Cardiac fibroblast (primary cell): ENCODE measurements around the gene KLHDC7B.

ENCODE experiments used
- DNase-seq, 2 donors: peaks; one replicate each; pipeline versions ENCODE4 v3.0.0 to v3.0.0-alpha.2; 2010; ENCODE audit warnings: low read depth in 2 of 2
- H3K4me3 ChIP-seq, 2 donors: replicated peaks in 1 of 2; 1 replicate in 1 of 2; 2 replicates in 1 of 2; pipeline ENCODE4 v1.5.1; 2011; ENCODE audit warnings: low read depth in 2 of 2, low read length in 2 of 2, mild to moderate bottlenecking in 2 of 2, moderate library complexity in 1 of 2
- CTCF ChIP-seq: IDR thresholded peaks from one replicate; pipeline ENCODE4 v1.5.1; 2011; ENCODE audit warnings: low read depth, mild to moderate bottlenecking, low read length, inconsistent platforms

Gene KLHDC7B

GRCh38 chr22:50507991-50508884 is 37.5 kb upstream of the KLHDC7B start, which contains the start of gene NCAPH2:
Gene NCAPH2, plus strand, starts transcription at chr22:50508224. Its CDS starts 114 bp downstream, at chr22:50508338.
- peak; percentile 98 for DNase-seq
- peak within 1 kb of the TSS; percentile 96 to 99 for H3K4me3 ChIP-seq
- TF ChIP-seq CTCF = no peak

GRCh38 chr22:50508897-50509296 is 36.8 kb upstream of the KLHDC7B start:
- peak overlapping the region; percentile 72 to 90 for H3K4me3 ChIP-seq
- no peak for DNase-seq
- no peak for TF ChIP-seq CTCF

GRCh38 chr22:50513175-50513574 is 32.5 kb upstream of the KLHDC7B start:
- DNase-seq = no peak
- no peak overlapping the region for H3K4me3 ChIP-seq
- no peak for TF ChIP-seq CTCF

DNA sequence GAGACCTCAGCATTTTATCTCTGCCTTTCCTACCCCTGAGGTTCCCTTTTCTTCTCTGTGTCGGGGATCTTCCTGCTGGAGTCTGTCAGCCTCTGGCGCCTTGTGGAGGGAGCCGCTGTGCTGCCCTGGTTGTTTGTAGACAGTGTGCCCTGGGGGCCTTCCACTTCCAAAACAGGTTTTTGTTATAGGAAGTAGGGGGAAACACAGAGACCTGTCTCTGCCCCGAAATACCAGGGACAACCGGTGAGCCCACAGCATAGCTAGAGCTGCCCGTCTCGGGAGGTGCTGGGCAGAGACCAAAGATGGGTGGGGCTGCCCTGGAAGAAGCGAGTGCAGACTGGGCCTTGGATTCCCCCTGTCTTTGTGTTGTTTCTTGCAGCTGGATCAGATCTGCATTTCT is 29.6 kb upstream of the KLHDC7B start:
- DNase-seq = no peak
- no peak for TF ChIP-seq CTCF

DNA sequence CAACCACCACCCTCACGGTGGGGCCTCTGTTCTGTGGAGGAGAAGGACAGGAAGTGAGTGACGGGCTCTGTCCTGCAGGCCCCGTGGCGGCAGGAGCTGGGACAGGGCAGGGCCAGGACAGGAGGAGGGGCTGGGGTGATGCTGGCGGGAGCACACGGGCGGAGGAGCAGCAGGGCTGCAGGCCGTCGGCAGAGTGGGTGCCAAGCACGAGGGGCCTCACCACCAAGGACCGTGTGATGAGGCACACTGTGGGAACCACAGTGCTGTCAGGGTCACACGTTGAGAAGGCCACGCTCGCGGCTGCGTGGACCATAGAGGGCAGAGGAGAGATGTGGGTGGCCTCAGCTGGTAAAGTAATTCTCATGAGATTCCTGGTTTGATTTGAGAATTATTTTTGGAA is 28.8 kb upstream of the KLHDC7B start:
- no peak for DNase-seq
- no peak overlapping the region for H3K4me3 ChIP-seq
- TF ChIP-seq CTCF = no peak

More for the DNA sequence above, 29.6 kb upstream of the KLHDC7B start:
- no peak overlapping the region for H3K4me3 ChIP-seq

GRCh38 chr22:50517495-50518260 is 28.0 kb upstream of the KLHDC7B start:
- H3K4me3 ChIP-seq = no peak overlapping the region
- no peak for TF ChIP-seq CTCF

More at GRCh38 chr22:50517495-50518260, 28.0 kb upstream of the KLHDC7B start:
- no peak for DNase-seq
